Amniotic epithelial cell (primary cell): ENCODE results near the gene MR1.

ENCODE experiments used
- DNase-seq: peaks from one replicate; pipeline ENCODE4 v3.0.0-alpha.2; 2010; ENCODE audit warnings: low read depth

Gene MR1

GRCh38 chr1:181108304-181108867 lies 74.6 kb downstream of the MR1 start:
- no peak for DNase-seq

GRCh38 chr1:181110013-181110412 lies 76.2 kb downstream of the MR1 start:
- DNase-seq, result no peak
